Pulmonary artery endothelial cell (primary cell): ENCODE measurements around the gene ISLR. TPM values are rescaled to one million over a fixed set of nuclear protein-coding genes. Genes with fewer than 3 reads are reported as not detected.

Experiments
- DNase-seq: peaks from one replicate; pipeline ENCODE4 v3.0.0-alpha.2; 2011; ENCODE audit warnings: low read depth, low spot score
- total RNA-seq: library from RNA; depleted of rRNA; stranded (reverse); fragments of >200 nt; gene quantifications from 2 replicates; pipeline ENCODE4 v1.2.3, GENCODE V29; 2014

Gene ISLR
- total RNA-seq, 1 donor from 2014 or later: not detected

- no peak for DNase-seq
Observed at GRCh38 chr15:74193905-74194304, 20.4 kb downstream of the ISLR start.

DNA sequence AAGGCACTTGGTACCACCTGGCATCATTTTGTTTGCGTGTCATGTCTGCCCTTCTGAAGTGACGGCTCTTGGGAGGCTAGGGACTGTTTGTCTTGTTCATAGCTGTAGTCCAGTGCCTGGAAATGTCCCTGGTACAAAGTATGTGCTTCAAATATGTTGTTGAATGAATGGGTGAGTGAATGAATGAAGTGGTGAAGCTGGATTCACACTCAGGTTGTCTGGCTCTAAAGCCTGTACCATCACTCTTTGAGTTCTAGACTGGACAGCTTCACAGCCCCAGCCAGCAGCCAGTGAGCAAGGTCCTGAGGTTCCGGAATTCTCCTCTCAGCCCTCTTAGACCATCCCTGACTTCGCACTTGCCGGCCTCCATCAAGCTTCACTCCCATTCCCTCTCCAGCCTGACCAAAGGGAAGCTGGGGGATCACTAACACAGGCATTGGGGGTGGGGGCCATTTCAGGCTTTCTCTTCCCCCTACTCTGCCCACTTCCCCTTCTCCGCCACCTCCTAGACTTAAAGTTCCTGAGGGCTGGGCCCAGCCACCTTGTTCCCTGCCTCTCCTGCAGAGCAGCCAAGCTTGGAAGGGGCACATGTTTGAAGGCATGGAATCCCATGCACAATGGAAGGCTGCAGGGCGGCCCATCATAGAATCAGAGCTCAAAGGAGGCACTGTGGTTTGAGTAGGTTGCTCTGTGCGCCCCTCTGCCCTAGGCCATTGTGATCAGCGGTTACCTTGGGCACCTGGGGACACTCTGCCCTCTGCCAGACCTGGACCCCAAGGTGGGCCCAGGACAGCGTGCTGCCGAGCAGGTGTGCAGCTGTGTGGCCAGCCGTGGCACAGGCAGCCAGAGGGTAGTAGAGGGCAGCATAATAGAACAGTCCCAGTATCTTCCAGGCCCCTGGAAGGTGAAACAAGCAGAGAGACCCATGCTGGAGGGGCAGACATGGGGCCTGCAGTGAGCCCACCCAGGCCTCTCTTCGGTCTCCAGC is 21.4 kb downstream of the ISLR start:
- DNase-seq: no peak

DNA sequence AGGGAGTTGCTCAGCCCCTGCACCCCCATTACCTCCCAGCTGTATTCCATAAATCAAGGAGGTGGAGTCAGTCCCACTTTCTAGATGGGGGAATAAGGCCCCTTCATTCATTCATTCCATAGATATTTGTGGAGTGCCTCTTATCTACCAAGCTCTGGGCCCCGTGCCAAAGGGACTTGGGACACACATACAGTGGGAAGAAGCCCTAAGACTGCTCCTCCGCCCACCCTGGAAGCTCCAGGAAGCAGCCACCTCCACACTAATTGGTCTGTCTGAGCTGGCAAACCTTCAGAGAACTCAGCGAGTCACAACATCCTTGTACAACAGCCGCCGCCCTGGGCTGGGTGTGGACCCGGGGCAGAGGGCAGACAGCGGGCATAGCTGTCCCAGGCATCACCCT is 22.7 kb downstream of the ISLR start:
- no peak for DNase-seq

GRCh38 chr15:74197176-74197965 is 23.9 kb downstream of the ISLR start:
- no peak for DNase-seq

GRCh38 chr15:74199297-74199652 is 25.8 kb downstream of the ISLR start:
- no peak for DNase-seq

GRCh38 chr15:74200412-74200815 is 26.9 kb downstream of the ISLR start:
- no peak for DNase-seq

DNA sequence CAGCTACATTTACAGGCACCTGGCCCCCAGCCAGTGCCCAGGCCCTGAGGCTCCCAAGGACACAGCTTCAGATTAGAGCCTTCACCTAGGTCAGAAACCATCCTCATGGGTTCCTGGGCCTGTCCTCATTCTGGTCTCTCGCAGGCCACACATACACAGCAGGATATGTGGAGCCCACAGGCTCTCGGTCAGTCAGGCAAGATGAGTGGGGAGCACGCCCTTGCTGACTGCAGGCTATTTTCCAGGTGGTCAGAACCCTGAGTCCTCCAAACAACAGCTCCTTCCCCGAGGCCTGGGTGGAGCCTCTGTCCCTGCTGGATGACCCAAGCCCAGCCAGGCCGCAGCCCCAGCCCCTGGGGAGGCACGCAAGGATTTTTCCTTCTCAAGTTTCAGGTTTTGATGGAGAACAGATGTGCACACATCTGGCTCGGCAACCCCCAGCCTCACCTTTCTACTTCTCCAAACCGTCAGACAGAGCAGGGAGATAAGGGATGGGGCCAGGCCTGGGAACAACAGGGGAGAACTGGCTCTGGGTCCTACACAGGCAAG is 27.4 kb downstream of the ISLR start:
- DNase-seq: no peak

DNA sequence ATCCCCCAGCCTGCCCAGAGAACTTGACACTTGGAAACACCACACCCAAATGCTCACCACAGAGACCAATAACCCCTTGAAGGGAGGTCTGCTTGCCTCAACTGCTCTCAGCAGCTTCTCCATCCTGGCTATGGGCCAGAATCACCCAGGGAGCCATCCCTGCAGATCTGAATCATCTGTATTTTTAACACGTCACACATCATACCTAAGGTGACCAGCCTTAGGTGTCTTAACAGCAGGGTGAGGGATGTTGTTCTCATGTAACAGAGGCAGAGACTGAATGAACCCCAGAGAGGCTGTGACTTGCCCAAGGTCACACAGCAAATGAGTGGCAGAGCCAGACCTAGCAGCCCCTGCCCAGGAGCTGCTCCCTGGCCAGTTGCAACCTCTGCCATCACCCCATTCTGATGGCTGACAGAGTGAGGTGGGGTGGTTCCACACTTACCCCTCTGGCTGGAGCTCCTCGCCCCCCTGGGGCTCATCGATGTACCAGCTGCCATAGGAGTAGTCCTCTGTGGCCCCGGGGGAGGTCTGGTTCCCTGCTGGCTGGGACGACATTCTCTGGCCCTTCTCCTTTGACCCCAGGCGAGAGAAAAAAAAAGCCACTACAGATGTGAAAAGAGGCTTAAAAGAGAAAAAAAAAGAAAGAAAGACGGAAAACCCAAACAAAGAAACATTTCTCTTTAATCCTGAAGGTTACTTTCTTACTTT is 28.4 kb downstream of the ISLR start:
- DNase-seq: no peak

- DNase-seq: no peak
Observed at GRCh38 chr15:74202452-74203401, 29.2 kb downstream of the ISLR start, which contains the start of gene STRA6. TSS of gene STRA6 (minus strand) at chr15:74202787. CDS start at chr15:74202267, 520 bp downstream.

- DNase-seq: no peak
Observed at GRCh38 chr15:74203914-74204431, 30.5 kb downstream of the ISLR start.

DNA sequence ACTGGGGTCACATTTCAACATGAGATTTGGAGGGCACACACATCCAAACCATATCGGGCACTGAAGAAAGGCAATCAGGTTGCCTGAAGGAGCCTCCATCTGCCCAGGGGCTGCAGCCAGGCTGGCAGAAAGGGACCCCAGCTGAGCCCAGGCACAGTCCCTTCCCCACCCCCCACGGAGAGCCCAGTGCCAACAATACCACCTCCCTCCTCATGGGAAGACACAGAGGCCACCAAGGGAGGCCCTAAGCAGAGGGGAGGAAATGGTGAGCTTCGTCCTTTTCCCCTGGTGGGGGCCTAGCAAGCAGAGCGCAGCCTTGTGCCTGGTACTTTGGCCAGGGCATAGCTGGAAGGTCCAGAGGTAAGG is 32.1 kb downstream of the ISLR start:
- DNase-seq: no peak

DNA sequence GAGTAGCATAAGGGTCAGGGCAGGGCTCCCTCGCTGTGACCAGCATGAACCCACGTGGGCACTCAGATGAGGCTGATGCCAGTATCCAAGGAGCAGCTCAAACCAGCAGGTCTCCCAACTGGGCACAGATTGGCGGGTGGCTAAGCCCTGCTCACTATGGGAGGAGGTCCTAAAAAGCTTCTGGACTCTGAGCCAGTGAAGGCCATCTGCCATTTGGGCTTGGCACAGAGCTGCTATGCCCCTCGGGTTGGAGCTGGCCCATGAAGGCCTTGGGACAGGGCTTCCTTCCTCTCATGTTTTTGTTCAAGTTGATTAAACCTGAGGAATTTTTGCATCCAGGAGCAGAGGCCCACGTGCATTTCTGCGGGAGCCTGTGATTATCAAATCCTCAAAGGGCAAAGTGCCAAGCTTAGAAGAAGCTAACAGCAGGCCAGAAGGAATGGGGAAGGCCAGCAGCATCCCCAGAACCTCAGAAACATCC is 33.3 kb downstream of the ISLR start:
- DNase-seq: no peak

DNA sequence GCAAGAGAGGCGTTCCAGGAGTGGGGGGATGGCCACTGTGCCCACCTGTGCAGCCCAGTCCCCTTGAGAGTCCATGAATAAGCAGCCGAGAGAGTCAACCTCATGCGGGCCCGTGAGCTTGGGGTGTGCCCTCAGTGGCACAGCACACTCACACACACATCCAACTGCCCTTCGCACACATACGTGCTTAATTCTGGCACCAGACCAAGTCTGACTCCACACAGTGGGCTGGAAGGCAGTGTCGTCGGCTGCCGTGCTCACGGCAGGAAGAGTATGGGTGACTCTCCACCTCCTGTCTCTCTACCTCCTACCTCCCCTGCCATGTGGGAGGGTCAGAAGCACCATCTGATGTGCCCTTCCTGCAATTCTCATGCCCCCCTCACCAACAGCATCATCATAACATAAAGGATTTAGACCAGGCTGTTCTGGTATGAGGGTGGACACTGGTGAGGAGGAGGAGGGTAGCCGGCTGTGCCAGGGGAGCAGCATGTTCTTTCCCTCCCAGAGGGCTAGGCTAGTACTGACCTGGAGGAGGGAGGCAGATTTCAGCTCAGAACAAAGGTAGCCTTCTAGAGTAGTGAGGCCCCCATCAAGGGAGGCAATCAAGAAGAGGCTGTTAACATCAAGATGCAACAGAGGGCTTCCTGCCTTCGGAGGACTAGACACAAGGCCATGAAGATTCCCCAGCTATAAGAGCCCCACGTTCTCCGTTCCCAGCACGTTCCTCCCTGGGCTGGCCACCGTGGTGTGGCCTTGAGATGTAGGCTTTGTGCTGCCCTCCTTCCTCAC is 34.3 kb downstream of the ISLR start:
- DNase-seq: no peak

DNA sequence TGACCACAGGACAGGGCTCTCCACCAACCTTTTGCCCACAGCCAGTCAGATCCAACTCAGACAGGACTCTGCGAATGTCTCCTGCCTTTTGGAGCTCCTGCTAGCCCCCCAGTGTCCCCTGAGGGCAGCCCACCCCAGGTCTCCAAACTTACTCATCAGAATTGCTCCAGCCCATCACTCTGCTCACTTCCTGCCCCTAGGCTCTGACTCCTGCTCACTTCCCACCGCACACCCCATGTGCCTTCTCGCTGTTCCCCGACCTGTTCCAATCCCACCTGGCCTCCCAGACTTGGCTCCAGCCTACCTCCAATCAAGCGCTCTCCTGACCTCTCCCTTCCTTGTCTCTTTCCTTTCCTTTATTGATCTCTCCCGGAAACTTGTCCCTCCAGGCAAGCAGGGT is 35.0 kb downstream of the ISLR start:
- no peak for DNase-seq

DNA sequence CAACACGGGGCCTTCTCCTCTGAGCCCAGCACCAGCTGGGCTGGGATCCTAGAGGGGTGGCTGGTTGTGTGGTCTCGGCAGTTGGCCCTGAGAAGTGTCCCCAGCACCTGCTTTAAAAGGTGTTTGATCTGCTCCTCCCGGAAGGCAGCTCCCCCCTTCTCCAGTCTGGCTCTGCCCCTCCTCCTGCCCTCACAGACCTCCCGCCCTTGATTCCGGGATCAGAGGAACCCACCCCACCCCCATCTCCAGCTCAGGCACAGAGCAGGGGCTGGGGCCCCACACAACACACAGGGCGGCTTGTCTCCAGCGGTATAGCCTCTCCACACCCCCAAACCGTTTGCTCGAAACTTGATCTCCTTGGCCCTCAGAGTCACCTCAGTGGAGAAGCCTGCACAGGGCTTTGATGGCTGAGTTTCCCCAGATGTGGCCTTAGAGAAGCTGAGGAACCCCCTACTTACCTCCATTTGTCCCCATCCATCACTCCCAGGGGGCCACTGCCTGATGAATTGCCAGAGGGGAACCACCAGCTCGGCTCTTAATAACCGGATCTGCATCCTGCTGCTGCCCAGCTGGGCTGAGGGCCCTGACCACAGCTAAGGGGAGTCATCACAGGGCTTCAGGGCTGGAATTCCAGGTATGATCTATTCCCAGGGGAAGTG is 35.5 kb downstream of the ISLR start:
- DNase-seq: no peak

DNA sequence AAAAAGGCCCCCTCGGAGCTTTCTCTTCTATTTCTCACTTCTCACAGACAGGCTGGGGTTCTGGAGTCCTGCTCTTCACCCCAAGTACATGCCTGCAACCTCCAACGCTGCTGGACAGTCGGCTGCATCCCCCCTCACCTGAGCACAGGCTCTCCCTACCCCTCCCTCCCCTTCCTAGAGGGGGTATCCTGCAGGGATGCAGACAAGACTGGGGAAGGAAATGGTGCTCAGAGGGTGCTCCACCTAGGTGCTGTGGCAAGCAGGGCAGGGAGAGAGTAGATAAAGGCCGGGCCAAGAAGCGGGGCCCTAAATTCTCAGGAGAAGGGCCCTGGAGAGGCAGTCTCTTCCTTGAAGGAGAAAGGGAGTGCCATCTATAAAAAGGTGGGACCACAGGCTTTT is 36.0 kb downstream of the ISLR start:
- no peak for DNase-seq

DNA sequence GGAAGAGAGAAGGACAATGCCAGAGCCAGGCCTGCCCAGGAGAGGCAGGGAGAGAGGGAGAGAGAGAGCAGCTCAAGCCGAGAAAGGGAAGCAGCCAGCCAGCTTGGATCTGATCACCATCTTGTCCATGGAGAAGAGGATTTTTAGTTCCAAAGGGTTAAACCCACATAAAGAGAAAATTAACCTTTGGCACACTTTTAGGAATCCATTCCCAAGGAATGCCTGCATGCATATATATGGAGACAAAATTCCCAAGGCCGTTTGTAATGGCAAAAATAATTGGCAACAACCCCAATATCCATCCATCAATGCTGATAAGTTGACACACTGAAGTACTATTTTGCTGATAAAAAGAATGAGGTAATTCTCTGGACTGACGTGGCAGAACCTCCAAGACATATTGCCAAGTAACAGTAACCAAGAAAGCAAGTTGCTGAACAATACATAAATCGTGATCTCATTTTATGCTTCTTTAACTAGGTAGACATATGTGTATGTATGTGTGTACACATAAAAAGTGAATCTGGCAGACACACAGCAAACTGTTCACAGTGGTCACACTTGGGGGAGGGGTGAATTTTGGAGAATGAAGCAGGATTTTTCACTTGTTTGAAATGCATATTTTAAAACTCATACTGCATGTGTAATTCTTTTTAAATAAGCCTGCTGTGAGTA is 36.6 kb downstream of the ISLR start:
- DNase-seq: peak; percentile 75

DNA sequence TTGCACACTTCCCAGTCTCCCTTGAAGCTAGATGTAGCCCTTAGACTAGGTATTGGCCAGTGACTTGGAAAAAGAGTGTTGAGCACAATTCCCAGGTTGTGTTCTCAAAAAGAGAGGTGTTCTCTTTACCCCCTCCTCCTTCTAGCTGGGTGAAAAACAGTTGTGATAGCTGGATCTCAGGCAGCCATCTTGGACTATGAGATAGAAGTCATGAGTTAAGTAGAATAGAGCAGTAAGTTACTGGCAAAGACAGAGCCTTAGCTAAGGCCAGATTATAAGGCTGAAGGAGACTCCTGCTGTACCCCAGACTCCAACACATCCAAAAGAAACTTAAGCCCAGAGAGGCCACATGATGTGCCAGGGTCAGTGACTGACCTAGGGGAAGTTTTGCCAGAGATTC is 37.2 kb downstream of the ISLR start:
- DNase-seq: no peak
